ENCODE results near the gene MACO1.
A peak's percentile ranks its signal among the peaks of the same experiment; 100 is the strongest.

The MACO1 gene

DNA sequence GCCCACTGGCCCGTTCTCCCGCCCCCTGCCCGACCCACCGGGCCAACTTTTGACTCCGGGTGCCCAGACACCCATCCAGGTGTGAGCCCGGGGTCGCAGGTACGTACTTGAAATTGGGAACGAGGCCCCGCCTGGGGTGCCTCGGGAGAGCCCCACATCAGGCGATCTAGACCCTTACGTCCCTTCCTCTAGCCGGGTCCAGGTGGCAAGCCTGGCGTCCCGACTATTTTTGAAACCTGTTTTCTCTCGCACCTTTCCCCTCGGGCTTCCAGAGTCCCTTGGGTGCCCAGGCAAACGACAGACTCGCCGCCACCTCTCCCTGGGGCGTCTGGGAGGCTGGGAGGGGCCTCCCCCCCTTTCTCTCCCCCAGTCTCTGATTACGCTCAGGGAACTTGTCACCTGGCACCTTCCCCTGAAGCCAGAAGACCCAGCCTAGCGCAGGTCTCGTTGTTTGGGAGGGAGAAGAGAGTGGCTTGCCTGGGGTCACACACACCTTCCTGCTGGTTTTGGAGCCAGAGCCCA is 113.6 kb downstream of the MACO1 start:
- H3K4me1 ChIP-seq (ENCODE audit: insufficient read depth, low read length) = peaks cover 4% of the 10 kb centered on the region; the same call in 1 of the 2 replicates
- H3K36me3 ChIP-seq (ENCODE audit: insufficient read depth, low read depth, low read length) = no peaks in the 10 kb centered on the region
- peak overlapping the region; percentile 58 for H3K4me3 ChIP-seq (ENCODE audit: low read length)
- H3K9ac ChIP-seq (ENCODE audit: low read depth, low read length) = peak overlapping the region; percentile 24
- peaks cover 17% of the 10 kb centered on the region for H3K27me3 ChIP-seq (ENCODE audit: insufficient read depth, low read length)
- H3K27ac ChIP-seq (ENCODE audit: low read length) = no peak overlapping the region
- H3K9me3 ChIP-seq (ENCODE audit: insufficient read depth, low read depth, low read length) = no peaks in the 10 kb centered on the region

DNA sequence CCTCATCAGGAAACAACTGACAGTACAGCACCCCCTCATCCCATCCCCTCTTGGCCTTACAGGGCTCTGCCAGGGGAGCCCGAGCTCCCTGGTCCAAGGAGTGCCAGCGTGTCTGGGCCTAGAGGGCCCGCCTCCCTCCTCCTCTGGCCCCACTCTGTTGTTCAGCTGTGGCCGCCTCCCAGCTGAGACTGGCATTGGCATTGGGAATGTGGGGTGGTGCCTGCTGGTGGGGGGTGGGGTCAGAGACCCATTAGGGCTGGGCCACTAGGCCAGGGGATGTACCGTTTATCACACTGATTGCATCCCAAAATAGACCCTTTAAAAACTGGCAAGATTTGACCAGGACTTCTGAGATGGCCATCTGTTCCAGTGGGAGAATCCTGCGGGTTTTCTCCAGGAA is 114.1 kb downstream of the MACO1 start:
- H3K27ac ChIP-seq (ENCODE audit: low read length) = no peak overlapping the region
- H3K4me3 ChIP-seq (ENCODE audit: low read length) = peak overlapping the region; percentile 58
- no peaks in the 10 kb centered on the region for H3K36me3 ChIP-seq (ENCODE audit: insufficient read depth, low read depth, low read length)
- no peaks in the 10 kb centered on the region for H3K9me3 ChIP-seq (ENCODE audit: insufficient read depth, low read depth, low read length)
- H3K9ac ChIP-seq (ENCODE audit: low read depth, low read length) = no peak overlapping the region
- H3K4me1 ChIP-seq (ENCODE audit: insufficient read depth, low read length) = peaks cover 4% of the 10 kb centered on the region; the same call in 1 of the 2 replicates
- H3K27me3 ChIP-seq (ENCODE audit: insufficient read depth, low read length) = peaks cover 17% of the 10 kb centered on the region

- no peak overlapping the region for H3K9ac ChIP-seq (ENCODE audit: low read depth, low read length)
- H3K9me3 ChIP-seq (ENCODE audit: insufficient read depth, low read depth, low read length) = no peaks in the 10 kb centered on the region
- no peaks in the 10 kb centered on the region for H3K36me3 ChIP-seq (ENCODE audit: insufficient read depth, low read depth, low read length)
- H3K27me3 ChIP-seq (ENCODE audit: insufficient read depth, low read length) = peaks cover 17% of the 10 kb centered on the region
- H3K27ac ChIP-seq (ENCODE audit: low read length) = no peak overlapping the region
- no peak overlapping the region for H3K4me3 ChIP-seq (ENCODE audit: low read length)
- peaks cover 4% of the 10 kb centered on the region; the same call in 1 of the 2 replicates for H3K4me1 ChIP-seq (ENCODE audit: insufficient read depth, low read length)
Observed at GRCh38 chr1:25545767-25546166, 115.1 kb downstream of the MACO1 start.

DNA sequence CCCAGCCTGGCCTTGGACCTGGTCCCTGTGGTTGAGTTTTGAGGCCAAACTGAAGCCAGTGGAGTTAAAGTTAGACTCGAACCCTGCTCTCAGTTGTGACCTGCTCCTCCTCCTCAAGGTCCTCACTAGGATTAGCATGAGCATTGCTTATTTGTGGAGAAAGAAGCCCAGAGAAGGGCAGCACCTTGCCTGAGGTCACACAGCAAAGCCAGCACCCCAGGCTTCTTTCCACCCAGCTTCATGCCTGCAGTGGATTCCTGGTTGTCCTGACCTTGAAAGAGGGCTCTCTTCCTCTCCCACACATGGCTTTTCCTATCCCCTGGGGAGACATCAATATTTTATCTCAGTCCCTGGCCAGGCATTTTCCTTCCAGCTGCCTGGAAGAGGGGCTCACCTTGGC is 115.5 kb downstream of the MACO1 start:
- Histone ChIP-seq H3K9ac (ENCODE audit: low read depth, low read length) (no peak overlapping the region), H3K36me3 (ENCODE audit: insufficient read depth, low read depth, low read length) (no peaks in the 10 kb centered on the region), H3K4me1 (ENCODE audit: insufficient read depth, low read length) (peaks cover 4% of the 10 kb centered on the region; the same call in 1 of the 2 replicates), H3K27me3 (ENCODE audit: insufficient read depth, low read length) (peaks cover 17% of the 10 kb centered on the region), H3K27ac (ENCODE audit: low read length) (no peak overlapping the region), H3K4me3 (ENCODE audit: low read length) (no peak overlapping the region), H3K9me3 (ENCODE audit: insufficient read depth, low read depth, low read length) (no peaks in the 10 kb centered on the region)

GRCh38 chr1:25548601-25549000 is 117.9 kb downstream of the MACO1 start:
- Histone ChIP-seq H3K4me1 (ENCODE audit: insufficient read depth, low read length) (peaks cover 4% of the 10 kb centered on the region; the same call in 1 of the 2 replicates), H3K27ac (ENCODE audit: low read length) (no peak overlapping the region), H3K9me3 (ENCODE audit: insufficient read depth, low read depth, low read length) (no peaks in the 10 kb centered on the region), H3K4me3 (ENCODE audit: low read length) (no peak overlapping the region), H3K9ac (ENCODE audit: low read depth, low read length) (no peak overlapping the region), H3K36me3 (ENCODE audit: insufficient read depth, low read depth, low read length) (no peaks in the 10 kb centered on the region), H3K27me3 (ENCODE audit: insufficient read depth, low read length) (peaks cover 17% of the 10 kb centered on the region)

- Histone ChIP-seq H3K4me3 (ENCODE audit: low read length) (no peak overlapping the region), H3K9ac (ENCODE audit: low read depth, low read length) (no peak overlapping the region), H3K4me1 (ENCODE audit: insufficient read depth, low read length) (peaks cover 2% of the 10 kb centered on the region; the same call in 1 of the 2 replicates), H3K9me3 (ENCODE audit: insufficient read depth, low read depth, low read length) (no peaks in the 10 kb centered on the region), H3K27ac (ENCODE audit: low read length) (no peak overlapping the region), H3K27me3 (ENCODE audit: insufficient read depth, low read length) (peaks cover 12% of the 10 kb centered on the region), H3K36me3 (ENCODE audit: insufficient read depth, low read depth, low read length) (no peaks in the 10 kb centered on the region)
Observed at GRCh38 chr1:25549273-25550154, 118.8 kb downstream of the MACO1 start.
